ENCODE results near the gene CPVL.

DNA sequence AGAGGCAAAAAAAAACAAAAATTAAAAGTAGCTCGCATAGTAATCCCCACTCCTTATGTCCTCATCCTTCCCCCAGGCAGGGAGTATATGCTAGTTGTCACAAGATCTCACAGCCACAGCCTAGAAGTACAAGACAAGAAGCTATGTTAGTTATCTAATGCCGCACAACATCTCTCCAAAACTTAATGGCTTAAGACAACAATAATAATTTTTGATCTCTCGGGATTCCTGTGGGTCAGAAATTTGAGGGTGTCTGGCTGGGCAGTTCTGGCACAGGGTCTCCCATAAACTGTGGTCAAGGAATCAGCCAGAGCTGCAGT is 39.7 kb downstream of the CPVL start:
- TF ChIP-seq ZNF274 (IDR thresholded peaks at IDR 0.05; ENCODE audit: low read depth, low read length) (no peak), YY1 (IDR thresholded peaks at IDR 0.05; ENCODE audit: insufficient read depth, insufficient read length) (no peak), SUZ12 (IDR thresholded peaks at IDR 0.05; ENCODE audit: extremely low read depth, insufficient read depth, insufficient read length) (no peak)
